Loucy (cell line): ENCODE measurements around the gene PDZD7.

Experiments
- H2AFZ ChIP-seq: fragments of 200-600 bp; sonication (generic); 2 replicates; pipeline ENCODE4 v1.6.0; 2016; ENCODE audit warnings: antibody characterized with exemption, mild to moderate bottlenecking, low read length, moderate library complexity
- H3F3A ChIP-seq: fragments of 200-600 bp; 2 replicates; pipeline ENCODE4 v1.6.0; 2016; ENCODE audit warnings: antibody characterized with exemption, low read depth, mild to moderate bottlenecking
- H3K27me3 ChIP-seq: fragments of 200-600 bp; sonication (generic); 2 replicates; pipeline ENCODE4 v1.6.1; 2014; ENCODE audit warnings: low read length, mild to moderate bottlenecking; ENCODE audit not compliant: insufficient read depth, poor library complexity, severe bottlenecking
- H3K36me3 ChIP-seq: fragments of 200-600 bp; sonication (generic); 2 replicates; pipeline ENCODE4 v1.6.1; 2016; ENCODE audit warnings: low read length; ENCODE audit not compliant: insufficient read depth
- H3K4me1 ChIP-seq: fragments of 200-600 bp; sonication (generic); 2 replicates; pipeline ENCODE4 v1.5.1; 2014; ENCODE audit warnings: low read length, mild to moderate bottlenecking; ENCODE audit not compliant: insufficient read depth, poor library complexity, severe bottlenecking
- H3K4me2 ChIP-seq: fragments of 200-600 bp; sonication (generic); 2 replicates; pipeline ENCODE4 v1.6.0; 2014; ENCODE audit warnings: antibody characterized with exemption, low read length, low read depth, mild to moderate bottlenecking; ENCODE audit not compliant: poor library complexity, severe bottlenecking
- H3K4me3 ChIP-seq: fragments of 200-600 bp; sonication (generic); 2 replicates; pipeline ENCODE4 v1.5.1; 2014; ENCODE audit warnings: low read length, mild to moderate bottlenecking, mixed read lengths; ENCODE audit not compliant: poor library complexity, severe bottlenecking
- H3K79me2 ChIP-seq: fragments of 200-600 bp; sonication (generic); 2 replicates; pipeline ENCODE4 v1.6.1; 2014; ENCODE audit warnings: low read length; ENCODE audit not compliant: insufficient read depth
- H3K9ac ChIP-seq: fragments of 200-600 bp; sonication (generic); 2 replicates; pipeline ENCODE4 v1.6.0; 2014; ENCODE audit warnings: mild to moderate bottlenecking, low read depth, low read length, moderate library complexity; ENCODE audit not compliant: poor library complexity, severe bottlenecking
- H3K9me2 ChIP-seq: fragments of 200-600 bp; sonication (generic); replicated peaks from 2 replicates; pipeline ENCODE4 v1.6.1; 2016; ENCODE audit warnings: low read depth, low read length, mixed read lengths
- H3K9me3 ChIP-seq: fragments of 200-600 bp; sonication (generic); 2 replicates; pipeline ENCODE4 v1.6.1; 2014; ENCODE audit warnings: mild to moderate bottlenecking, antibody characterized with exemption, low read length, low read depth; ENCODE audit not compliant: insufficient read depth
- H4K20me1 ChIP-seq: fragments of 200-600 bp; sonication (generic); 2 replicates; pipeline ENCODE4 v1.6.0; 2014; ENCODE audit warnings: antibody characterized with exemption, low read length, mild to moderate bottlenecking; ENCODE audit not compliant: insufficient read depth, poor library complexity, severe bottlenecking
- CTCF ChIP-seq: fragments of 200-600 bp; sonication (generic); conservative IDR thresholded peaks from 2 replicates; pipeline ENCODE4 v1.5.1; 2014; ENCODE audit warnings: mild to moderate bottlenecking, antibody characterized with exemption, low read length
- EZH2phosphoT487 ChIP-seq: fragments of 200-600 bp; IDR thresholded peaks from 2 replicates; pipeline ENCODE4 v1.6.1; 2018; ENCODE audit warnings: antibody characterized with exemption, mild to moderate bottlenecking, moderate library complexity, borderline replicate concordance

Gene PDZD7

GRCh38 chr10:101060951-101061623 is 30.2 kb upstream of the PDZD7 start:
- H3K36me3 ChIP-seq, result no peaks in the 10 kb centered on the region
- peaks cover 15% of the 10 kb centered on the region for H4K20me1 ChIP-seq
- H3K4me2 ChIP-seq, result peak overlapping the region; percentile 96
- no peaks in the 10 kb centered on the region for H3K27me3 ChIP-seq
- peaks cover 7% of the 10 kb centered on the region; the same call in 1 of the 2 replicates for H3F3A ChIP-seq
- H3K9me2 ChIP-seq, result no peaks in the 10 kb centered on the region
- TF ChIP-seq CTCF, result no peak
- TF ChIP-seq EZH2phosphoT487, result no peak
- H3K4me3 ChIP-seq, result peak overlapping the region; percentile 93
- peak overlapping the region; percentile 98 for H2AFZ ChIP-seq
- H3K9ac ChIP-seq, result peak overlapping the region; percentile 97
- H3K9me3 ChIP-seq, result no peaks in the 10 kb centered on the region
- peaks cover 70% of the 10 kb centered on the region for H3K79me2 ChIP-seq
- H3K4me1 ChIP-seq, result peaks cover 55% of the 10 kb centered on the region

- Histone ChIP-seq H3K36me3 (no peaks in the 10 kb centered on the region), H2AFZ (peak overlapping the region; percentile 98), H3K79me2 (peaks cover 78% of the 10 kb centered on the region), H3K9me3 (no peaks in the 10 kb centered on the region), H3K9ac (peak overlapping the region; percentile 97), H3K4me1 (peaks cover 62% of the 10 kb centered on the region), H3K4me3 (peak overlapping the region; percentile 93), H3K4me2 (peak overlapping the region; percentile 96), H4K20me1 (peaks cover 23% of the 10 kb centered on the region), H3F3A (peaks cover 7% of the 10 kb centered on the region; the same call in 1 of the 2 replicates), H3K27me3 (no peaks in the 10 kb centered on the region), H3K9me2 (no peaks in the 10 kb centered on the region)
- TF ChIP-seq CTCF (peak; percentile 98), EZH2phosphoT487 (no peak)
These were observed 29.4 kb upstream of the PDZD7 start for GRCh38 chr10:101060036-101060950.

GRCh38 chr10:101056365-101057151 is 25.6 kb upstream of the PDZD7 start:
- H3K4me2 ChIP-seq, result peak overlapping the region; percentile 73
- no peaks in the 10 kb centered on the region for H3K9me3 ChIP-seq
- H4K20me1 ChIP-seq, result peaks cover 29% of the 10 kb centered on the region
- no peaks in the 10 kb centered on the region for H3K27me3 ChIP-seq
- H3K36me3 ChIP-seq, result no peaks in the 10 kb centered on the region
- H3K4me3 ChIP-seq, result peak overlapping the region; percentile 54
- peaks cover 74% of the 10 kb centered on the region for H3K79me2 ChIP-seq
- no peak overlapping the region for H2AFZ ChIP-seq
- peaks cover 2% of the 10 kb centered on the region; the same call in 1 of the 2 replicates for H3F3A ChIP-seq
- peaks cover 52% of the 10 kb centered on the region for H3K4me1 ChIP-seq
- peak overlapping the region; percentile 50 for H3K9ac ChIP-seq
- TF ChIP-seq CTCF (no peak), EZH2phosphoT487 (no peak)
- no peaks in the 10 kb centered on the region for H3K9me2 ChIP-seq
